Endothelial cell of umbilical vein (primary cell): ENCODE data around the gene SLC23A2. TPM values are rescaled to one million over a fixed set of nuclear protein-coding genes. Genes with fewer than 3 reads are reported as not detected.

Source experiments
- BruUV-seq: library from RNA; stranded (reverse); fragments of 400-500 nt; replicated peaks from 2 replicates; lab custom pipeline; 2021; lab: Mats Ljungman, UMichigan
- CTCF ChIA-PET: fragments of 300-600, 350-600 bp; sonication (Branson Sonifier 250); formaldehyde crosslinking; loops from one replicate; lab custom pipeline; 2021; ENCODE audit warnings: antibody characterized with exemption, inconsistent platforms; lab: Charles Lee
- POLR2A ChIA-PET: fragments of 300-600, 350-600 bp; sonication (Branson Sonifier 250); formaldehyde crosslinking; loops from one replicate; lab custom pipeline; 2021; ENCODE audit warnings: antibody characterized with exemption, inconsistent platforms; lab: Charles Lee
- DNase-seq: peaks from one replicate; pipeline ENCODE4 v3.0.0-alpha.2; 2011; ENCODE audit warnings: low read depth, low spot score
- FAIRE-seq: peaks from 2 replicates; lab custom pipeline; 2011; peaks lifted over from hg19 to GRCh38; lab: Jason Lieb, UNC
- H2AFZ ChIP-seq: 2 replicates; pipeline ENCODE4 v1.6.0; 2012; ENCODE audit warnings: low read depth, low read length, control low read depth, inconsistent platforms
- H3K27ac ChIP-seq: 2 replicates; pipeline ENCODE4 v1.5.1; 2011; ENCODE audit warnings: low read depth, mild to moderate bottlenecking, control low read depth, low read length, moderate library complexity; ENCODE audit not compliant: insufficient read depth
- H3K27me3 ChIP-seq, 2 experiments: 2 replicates each; pipeline versions ENCODE4 v1.6.0 to v1.6.1; 2011; ENCODE audit warnings: low read length in 2 of 2, mixed read lengths in 1 of 2; ENCODE audit not compliant: control insufficient read depth in 2 of 2, insufficient read depth in 2 of 2
- H3K36me3 ChIP-seq, 2 experiments: 2 replicates in 1 of 2; 3 replicates in 1 of 2; pipeline ENCODE4 v1.5.1; 2011; ENCODE audit warnings: low read length in 2 of 2, mild to moderate bottlenecking in 1 of 2, moderate library complexity in 1 of 2; ENCODE audit not compliant: control insufficient read depth in 2 of 2, insufficient read depth in 2 of 2; ENCODE audit errors: extremely low read depth in 1 of 2
- H3K4me1 ChIP-seq: 3 replicates; pipeline ENCODE4 v1.5.1; 2011; ENCODE audit warnings: mild to moderate bottlenecking, low read length; ENCODE audit not compliant: control insufficient read depth, insufficient read depth; ENCODE audit errors: extremely low read depth
- H3K4me2 ChIP-seq: 2 replicates; pipeline ENCODE4 v1.6.1; 2011; ENCODE audit warnings: low read length, control low read depth, mixed read lengths; ENCODE audit not compliant: insufficient read depth
- H3K4me3 ChIP-seq, 3 experiments: fragments of 200-600 bp in 1 of 3; sonication (generic), shearing (Covaris generic) in 1 of 3; replicated peaks in 1 of 3; 2 replicates each; pipeline ENCODE4 v1.5.1; 2011 to 2016; ENCODE audit warnings: control low read depth in 3 of 3, low read length in 3 of 3, mild to moderate bottlenecking in 2 of 3, inconsistent platforms in 1 of 3, low read depth in 1 of 3, moderate library complexity in 1 of 3; ENCODE audit not compliant: insufficient read depth in 1 of 3
- H3K79me2 ChIP-seq: 2 replicates; pipeline ENCODE4 v1.6.0; 2012; ENCODE audit warnings: low read length, inconsistent platforms; ENCODE audit not compliant: control insufficient read depth, insufficient read depth
- H3K9ac ChIP-seq: replicated peaks from 2 replicates; pipeline ENCODE3; 2011; ENCODE audit warnings: low read length, control low read depth; ENCODE audit not compliant: insufficient read depth; ENCODE audit errors: extremely low read depth
- H3K9me1 ChIP-seq: replicated peaks from 3 replicates; pipeline ENCODE4 v1.6.0; 2011; ENCODE audit warnings: mild to moderate bottlenecking, low read length; ENCODE audit not compliant: control insufficient read depth, insufficient read depth; ENCODE audit errors: extremely low read depth
- H3K9me3 ChIP-seq: replicated peaks from 2 replicates; pipeline ENCODE4 v1.5.1; 2012; ENCODE audit warnings: low read length, inconsistent platforms; ENCODE audit not compliant: control insufficient read depth, insufficient read depth
- H4K20me1 ChIP-seq: replicated peaks from 2 replicates; pipeline ENCODE3; 2011; ENCODE audit warnings: mild to moderate bottlenecking, low read length; ENCODE audit not compliant: control insufficient read depth, insufficient read depth; ENCODE audit errors: extremely low read depth
- CTCF ChIP-seq, 2 donors: IDR thresholded peaks; 1 replicate in 1 of 2; 2 replicates in 1 of 2; pipeline ENCODE4 v1.5.1; 2011; ENCODE audit warnings: low read length in 2 of 2, mild to moderate bottlenecking in 2 of 2, moderate library complexity in 2 of 2, control low read depth in 1 of 2, inconsistent platforms in 1 of 2, low read depth in 1 of 2; ENCODE audit not compliant: insufficient read depth in 1 of 2; ENCODE audit errors: extremely low read depth in 1 of 2
- EZH2 ChIP-seq: IDR thresholded peaks from 2 replicates; pipeline ENCODE4 v1.6.1; 2012; ENCODE audit warnings: borderline replicate concordance, low read depth, mild to moderate bottlenecking, moderate library complexity, low read length, inconsistent platforms; ENCODE audit not compliant: severe bottlenecking
- FOS ChIP-seq: IDR thresholded peaks from 2 replicates; pipeline ENCODE4 v1.6.1; 2011; ENCODE audit warnings: mild to moderate bottlenecking, low read length, moderate library complexity, borderline replicate concordance; ENCODE audit not compliant: insufficient read depth
- GATA2 ChIP-seq: IDR thresholded peaks from 2 replicates; pipeline ENCODE4 v1.7.0; 2011; ENCODE audit warnings: low read depth, mild to moderate bottlenecking, moderate library complexity, mixed read lengths, low read length; ENCODE audit not compliant: insufficient read length, insufficient read depth
- JUN ChIP-seq: IDR thresholded peaks from 2 replicates; pipeline ENCODE4 v1.6.1; 2011; ENCODE audit warnings: borderline replicate concordance, low read depth; ENCODE audit not compliant: insufficient read length, insufficient read depth
- MAX ChIP-seq: IDR thresholded peaks from 2 replicates; pipeline ENCODE4 v1.6.1; 2011; ENCODE audit not compliant: insufficient read depth, insufficient read length
- MYC ChIP-seq: IDR thresholded peaks from one replicate; pipeline ENCODE4 v1.6.1; 2011; ENCODE audit warnings: mild to moderate bottlenecking, low read depth, low read length
- POLR2A ChIP-seq: IDR thresholded peaks from 2 replicates; pipeline ENCODE4 v1.6.1; 2012; ENCODE audit warnings: low read depth, mild to moderate bottlenecking, control low read depth, low read length
- POLR2AphosphoS5 ChIP-seq: IDR thresholded peaks from 2 replicates; pipeline ENCODE4 v1.6.1; 2012; ENCODE audit warnings: low read depth, mild to moderate bottlenecking, control low read depth, low read length, moderate library complexity; ENCODE audit not compliant: insufficient read depth
- dilution Hi-C: fragments of 300-500 bp; cut with MboI; formaldehyde crosslinking; loops from one replicate; pipeline ENCODE4 v1.15.0; 2019; ENCODE audit warnings: low sequenced_read_pairs; ENCODE audit not compliant: extremely low pct_ligation_motif_present
- intact Hi-C: fragments of 100-400 bp; cut with micrococcal nuclease; formaldehyde crosslinking; loops from one replicate; pipeline ENCODE4 v1.10.0; 2022
- polyA plus RNA-seq, 4 experiments: library from polyadenylated mRNA; depleted of rRNA in 3 of 4; stranded (reverse) in 3 of 4; unstranded in 1 of 4; fragments of >200 nt; gene quantifications; 2 replicates each; pipeline versions ENCODE4 v1.2.1 to v1.2.3, GENCODE V29; 2011 to 2012; ENCODE audit warnings: missing spikeins in 1 of 4
- total RNA-seq: library from RNA; stranded (reverse); gene quantifications from 2 replicates; pipeline ENCODE4 v1.2.3, GENCODE V29; 2021

SLC23A2 gene
- total and polyA plus RNA-seq, 2 donors (not counting 3 experiments of a cell fraction or from before 2014, with no cell fraction given): 24.4 to 24.5 TPM

- Histone ChIP-seq H2AFZ (no peak overlapping the region), H3K4me2 (no peak overlapping the region), H3K79me2 (no peaks in the 10 kb centered on the region), H3K9me3 (no peaks in the 10 kb centered on the region), H4K20me1 (no peaks in the 10 kb centered on the region), H3K4me1 (no peaks in the 10 kb centered on the region), H3K4me3 (no peak overlapping the region), H3K9ac (no peak overlapping the region), H3K27ac (no peak overlapping the region), H3K9me1 (no peaks in the 10 kb centered on the region), H3K36me3 (peaks cover 0 to 4% of the 10 kb centered on the region in 2 experiments), H3K27me3 (no peaks in the 10 kb centered on the region)
- TF ChIP-seq JUN (no peak), MYC (no peak), CTCF (IDR thresholded peaks at IDR 0.05; ENCODE audit: extremely low read depth in 1 of 2, insufficient read depth in 1 of 2, low read depth in 1 of 2, low read length in 2 of 2) (no peak), GATA2 (no peak), POLR2A (no peak), POLR2AphosphoS5 (no peak), EZH2 (no peak), MAX (no peak), FOS (no peak)
- no peak for FAIRE-seq
- CTCF ChIA-PET: interaction anchor here (1.6 to 2.0 kb wide), 2 partner anchors 14 to 67 kb away, joined by 4 to 6 read pairs; no protein-coding TSS in a partner anchor
- dilution Hi-C loops: no loop called here
- DNase-seq: no peak
- intact Hi-C loops: no loop called here
- POLR2A ChIA-PET: no interaction called here
- BruUV-seq: no TSS peak
Measured at GRCh38 chr20:4891997-4892396, 109.3 kb downstream of the SLC23A2 start.
